ENCODE measurements around the gene ARL16.
A peak's percentile ranks its signal among the peaks of the same experiment; 100 is the strongest.

Gene ARL16

DNA sequence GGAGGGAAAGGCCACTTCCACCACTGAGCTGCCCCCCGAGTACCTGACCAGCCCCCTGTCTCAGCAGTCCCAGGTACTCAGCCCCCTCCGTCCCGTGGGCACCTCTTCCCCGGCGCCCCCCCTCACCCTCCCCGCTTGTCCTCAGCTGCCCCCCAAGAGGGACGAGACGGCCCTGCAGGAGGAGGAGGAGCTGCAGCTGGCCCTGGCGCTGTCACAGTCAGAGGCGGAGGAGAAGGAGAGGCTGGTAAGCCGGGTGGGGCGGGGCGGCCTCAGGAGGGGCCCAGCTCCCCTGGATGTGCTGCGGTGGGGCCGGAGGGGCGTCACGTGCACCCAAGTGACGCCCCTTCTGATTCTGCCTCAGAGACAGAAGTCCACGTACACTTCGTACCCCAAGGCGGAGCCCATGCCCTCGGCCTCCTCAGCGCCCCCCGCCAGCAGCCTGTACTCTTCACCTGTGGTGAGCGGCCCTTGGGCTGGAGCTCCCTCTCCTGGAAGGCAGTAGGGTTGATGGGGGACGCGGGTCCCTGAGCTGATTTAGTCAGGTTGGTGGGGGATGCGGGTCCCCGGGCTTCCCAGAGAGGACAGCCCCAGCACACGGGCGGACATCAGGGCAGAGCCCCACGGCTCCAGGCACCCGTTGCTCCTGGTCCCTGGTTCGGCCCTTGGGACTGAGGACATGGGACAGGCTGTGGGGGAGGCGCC lies 10.1 kb upstream of the ARL16 start:
- no peak overlapping the region for H3K14ac ChIP-seq (ENCODE audit: low read length in 2 of 2)
- no peak overlapping the region for H2BK12ac ChIP-seq (ENCODE audit: low read length in 2 of 2)
- H3K4ac ChIP-seq (ENCODE audit: low read depth in 1 of 2, low read length in 2 of 2): no peak overlapping the region
- H2BK15ac ChIP-seq (ENCODE audit: low read depth, poor library complexity, severe bottlenecking): no peak overlapping the region
- no peak overlapping the region for H2BK120ac ChIP-seq (ENCODE audit: low read depth, low read length)
- H2AFZ ChIP-seq (ENCODE audit: low read depth, low read length): no peak overlapping the region
- H3K36me3 ChIP-seq (ENCODE audit: control insufficient read depth in 1 of 2, insufficient read depth in 2 of 2, low read depth in 1 of 2, low read length in 2 of 2): peaks cover 96 to 99% of the 10 kb centered on the region in 2 experiments
- H2BK5ac ChIP-seq (ENCODE audit: low read depth, low read length, poor library complexity, severe bottlenecking): no peak overlapping the region
- 93% methylated on average over 29 of the region's 35 CpGs for WGBS
- H3K4me3 ChIP-seq (ENCODE audit: insufficient read depth in 1 of 2, low read depth in 1 of 2, low read length in 2 of 2): no peak overlapping the region
- H3K79me1 ChIP-seq (replicated peaks; ENCODE audit: low read length, poor library complexity, severe bottlenecking): peaks cover 34% of the 10 kb centered on the region
- no peak overlapping the region for H3K9ac ChIP-seq (ENCODE audit: low read length)
- no peak overlapping the region for H3K27ac ChIP-seq (ENCODE audit: low read length, poor library complexity, severe bottlenecking)
- no peak overlapping the region for H3K23ac ChIP-seq (ENCODE audit: low read length in 2 of 2)
- H3K9me3 ChIP-seq (ENCODE audit: control insufficient read depth, low read length): no peaks in the 10 kb centered on the region
- no peak overlapping the region for H4K8ac ChIP-seq (ENCODE audit: low read length)
- H3K4me2 ChIP-seq (ENCODE audit: low read length, poor library complexity, severe bottlenecking): no peak overlapping the region
- no peak for DNase-seq
- no peaks in the 10 kb centered on the region for H3K27me3 ChIP-seq (ENCODE audit: control insufficient read depth in 1 of 2, insufficient read depth in 1 of 2, low read length in 2 of 2)
- no peak overlapping the region for H4K91ac ChIP-seq (ENCODE audit: low read length)
- no peak overlapping the region for H2AK5ac ChIP-seq (ENCODE audit: low read length, severe bottlenecking)
- peaks cover 6% of the 10 kb centered on the region for H3K4me1 ChIP-seq (ENCODE audit: control insufficient read depth, insufficient read depth, low read depth, low read length)
- H3K18ac ChIP-seq (ENCODE audit: low read depth in 1 of 2, low read length in 2 of 2): no peak overlapping the region

DNA sequence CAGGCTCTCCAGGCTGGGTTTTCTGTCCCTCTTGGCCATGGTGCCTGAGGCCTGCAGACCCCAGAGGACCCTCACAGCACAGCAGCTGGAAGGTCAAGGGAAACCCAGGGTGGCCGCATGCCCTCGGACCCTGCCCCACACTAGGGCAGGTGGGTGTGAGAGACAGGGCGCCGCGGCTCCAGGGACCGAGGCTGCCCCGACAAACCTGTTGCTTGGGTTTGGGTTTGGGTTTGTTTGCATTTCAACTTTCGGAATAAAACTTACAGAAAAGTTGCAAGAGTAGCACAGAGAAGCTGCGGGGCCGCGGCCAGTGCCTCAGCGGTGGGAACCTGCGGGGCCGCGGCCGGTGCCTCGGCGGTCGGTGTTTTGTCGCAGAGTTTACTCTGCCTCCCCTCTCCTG lies 8.0 kb upstream of the ARL16 start:
- Histone ChIP-seq H2AFZ (ENCODE audit: low read depth, low read length) (no peak overlapping the region), H2BK5ac (ENCODE audit: low read depth, low read length, poor library complexity, severe bottlenecking) (no peak overlapping the region)
- 98% methylated on average over 20 of the region's 20 CpGs for WGBS

GRCh38 chr17:81691196-81691595 lies 7.6 kb upstream of the ARL16 start:
- peaks cover 10% of the 10 kb centered on the region for H3K4me1 ChIP-seq (ENCODE audit: control insufficient read depth, insufficient read depth, low read depth, low read length)
- H3K27ac ChIP-seq (ENCODE audit: low read length, poor library complexity, severe bottlenecking): no peak overlapping the region
- no peak overlapping the region for H3K4me2 ChIP-seq (ENCODE audit: low read length, poor library complexity, severe bottlenecking)
- no peaks in the 10 kb centered on the region for H3K9me3 ChIP-seq (ENCODE audit: control insufficient read depth, low read length)
- H3K36me3 ChIP-seq (ENCODE audit: control insufficient read depth in 1 of 2, insufficient read depth in 2 of 2, low read depth in 1 of 2, low read length in 2 of 2): peaks cover 96 to 99% of the 10 kb centered on the region in 2 experiments
- H3K4me3 ChIP-seq (ENCODE audit: insufficient read depth in 1 of 2, low read depth in 1 of 2, low read length in 2 of 2): no peak overlapping the region
- no peak overlapping the region for H2AK5ac ChIP-seq (ENCODE audit: low read length, severe bottlenecking)
- no peak overlapping the region for H3K18ac ChIP-seq (ENCODE audit: low read depth in 1 of 2, low read length in 2 of 2)
- no peak overlapping the region for H3K9ac ChIP-seq (ENCODE audit: low read length)
- H4K8ac ChIP-seq (ENCODE audit: low read length): no peak overlapping the region
- no peak overlapping the region for H4K91ac ChIP-seq (ENCODE audit: low read length)
- H2AFZ ChIP-seq (ENCODE audit: low read depth, low read length): no peak overlapping the region
- H2BK120ac ChIP-seq (ENCODE audit: low read depth, low read length): no peak overlapping the region
- H3K4ac ChIP-seq (ENCODE audit: low read depth in 1 of 2, low read length in 2 of 2): peak overlapping the region in 1 of 2 experiments; percentile 5
- 99% methylated on average over 18 of the region's 18 CpGs for WGBS
- H3K27me3 ChIP-seq (ENCODE audit: control insufficient read depth in 1 of 2, insufficient read depth in 1 of 2, low read length in 2 of 2): no peaks in the 10 kb centered on the region
- no peak overlapping the region for H3K23ac ChIP-seq (ENCODE audit: low read length in 2 of 2)
- DNase-seq: no peak
- no peak overlapping the region for H2BK12ac ChIP-seq (ENCODE audit: low read length in 2 of 2)
- peaks cover 34% of the 10 kb centered on the region for H3K79me1 ChIP-seq (replicated peaks; ENCODE audit: low read length, poor library complexity, severe bottlenecking)
- H2BK15ac ChIP-seq (ENCODE audit: low read depth, poor library complexity, severe bottlenecking): no peak overlapping the region
- no peak overlapping the region for H3K14ac ChIP-seq (ENCODE audit: low read length in 2 of 2)
- H2BK5ac ChIP-seq (ENCODE audit: low read depth, low read length, poor library complexity, severe bottlenecking): no peak overlapping the region

More for the DNA sequence above, 8.0 kb upstream of the ARL16 start:
- Histone ChIP-seq H3K23ac (ENCODE audit: low read length in 2 of 2) (no peak overlapping the region), H3K4ac (ENCODE audit: low read depth in 1 of 2, low read length in 2 of 2) (peak overlapping the region in 1 of 2 experiments; percentile 5), H3K18ac (ENCODE audit: low read depth in 1 of 2, low read length in 2 of 2) (no peak overlapping the region), H2BK15ac (ENCODE audit: low read depth, poor library complexity, severe bottlenecking) (no peak overlapping the region), H3K14ac (ENCODE audit: low read length in 2 of 2) (no peak overlapping the region), H4K91ac (ENCODE audit: low read length) (no peak overlapping the region), H3K27ac (ENCODE audit: low read length, poor library complexity, severe bottlenecking) (no peak overlapping the region), H4K8ac (ENCODE audit: low read length) (no peak overlapping the region), H3K9ac (ENCODE audit: low read length) (no peak overlapping the region), H3K27me3 (ENCODE audit: control insufficient read depth in 1 of 2, insufficient read depth in 1 of 2, low read length in 2 of 2) (no peaks in the 10 kb centered on the region), H2BK120ac (ENCODE audit: low read depth, low read length) (no peak overlapping the region), H3K4me2 (ENCODE audit: low read length, poor library complexity, severe bottlenecking) (no peak overlapping the region), H2AK5ac (ENCODE audit: low read length, severe bottlenecking) (no peak overlapping the region), H3K36me3 (ENCODE audit: control insufficient read depth in 1 of 2, insufficient read depth in 2 of 2, low read depth in 1 of 2, low read length in 2 of 2) (peaks cover 96 to 99% of the 10 kb centered on the region in 2 experiments), H3K9me3 (ENCODE audit: control insufficient read depth, low read length) (no peaks in the 10 kb centered on the region), H3K79me1 (replicated peaks; ENCODE audit: low read length, poor library complexity, severe bottlenecking) (peaks cover 37% of the 10 kb centered on the region), H3K4me3 (ENCODE audit: insufficient read depth in 1 of 2, low read depth in 1 of 2, low read length in 2 of 2) (no peak overlapping the region), H3K4me1 (ENCODE audit: control insufficient read depth, insufficient read depth, low read depth, low read length) (peaks cover 7% of the 10 kb centered on the region), H2BK12ac (ENCODE audit: low read length in 2 of 2) (no peak overlapping the region)
- no peak for DNase-seq

DNA sequence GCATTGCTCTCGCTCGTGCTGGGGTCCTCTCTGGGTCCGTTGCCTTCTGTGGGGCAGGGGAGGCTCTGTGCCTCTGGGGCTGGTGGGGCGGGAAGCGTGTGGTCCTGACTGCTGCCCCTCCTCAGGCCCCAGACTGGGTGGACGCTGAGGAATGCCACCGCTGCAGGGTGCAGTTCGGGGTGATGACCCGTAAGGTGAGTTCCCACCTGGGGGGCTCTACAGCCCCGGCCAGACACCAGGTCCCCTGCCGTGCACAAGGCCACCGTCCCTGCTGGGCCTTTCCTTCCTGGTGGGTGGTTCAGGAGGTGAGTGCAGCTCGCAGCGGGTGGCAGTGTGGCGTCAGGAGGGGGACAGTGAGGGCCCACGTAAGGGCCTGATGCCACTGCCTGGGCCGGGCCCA lies 7.0 kb upstream of the ARL16 start:
- no peak overlapping the region for H3K27ac ChIP-seq (ENCODE audit: low read length, poor library complexity, severe bottlenecking)
- H4K8ac ChIP-seq (ENCODE audit: low read length): no peak overlapping the region
- no peaks in the 10 kb centered on the region for H3K9me3 ChIP-seq (ENCODE audit: control insufficient read depth, low read length)
- no peak overlapping the region for H2BK5ac ChIP-seq (ENCODE audit: low read depth, low read length, poor library complexity, severe bottlenecking)
- peaks cover 32% of the 10 kb centered on the region for H3K79me1 ChIP-seq (replicated peaks; ENCODE audit: low read length, poor library complexity, severe bottlenecking)
- no peak overlapping the region for H3K4me3 ChIP-seq (ENCODE audit: insufficient read depth in 1 of 2, low read depth in 1 of 2, low read length in 2 of 2)
- H3K4me2 ChIP-seq (ENCODE audit: low read length, poor library complexity, severe bottlenecking): no peak overlapping the region
- H3K27me3 ChIP-seq (ENCODE audit: control insufficient read depth in 1 of 2, insufficient read depth in 1 of 2, low read length in 2 of 2): no peaks in the 10 kb centered on the region
- H3K36me3 ChIP-seq (ENCODE audit: control insufficient read depth in 1 of 2, insufficient read depth in 2 of 2, low read depth in 1 of 2, low read length in 2 of 2): peaks cover 96 to 97% of the 10 kb centered on the region in 2 experiments
- no peak overlapping the region for H3K23ac ChIP-seq (ENCODE audit: low read length in 2 of 2)
- no peak for DNase-seq
- no peak overlapping the region for H2AFZ ChIP-seq (ENCODE audit: low read depth, low read length)
- no peak overlapping the region for H2BK15ac ChIP-seq (ENCODE audit: low read depth, poor library complexity, severe bottlenecking)
- no peak overlapping the region for H4K91ac ChIP-seq (ENCODE audit: low read length)
- 98% methylated on average over 17 of the region's 17 CpGs for WGBS
- no peak overlapping the region for H3K4ac ChIP-seq (ENCODE audit: low read depth in 1 of 2, low read length in 2 of 2)
- no peak overlapping the region for H3K18ac ChIP-seq (ENCODE audit: low read depth in 1 of 2, low read length in 2 of 2)
- H3K4me1 ChIP-seq (ENCODE audit: control insufficient read depth, insufficient read depth, low read depth, low read length): peaks cover 13% of the 10 kb centered on the region
- no peak overlapping the region for H2BK12ac ChIP-seq (ENCODE audit: low read length in 2 of 2)
- no peak overlapping the region for H3K14ac ChIP-seq (ENCODE audit: low read length in 2 of 2)
- no peak overlapping the region for H3K9ac ChIP-seq (ENCODE audit: low read length)
- H2AK5ac ChIP-seq (ENCODE audit: low read length, severe bottlenecking): no peak overlapping the region
- H2BK120ac ChIP-seq (ENCODE audit: low read depth, low read length): no peak overlapping the region

All from mesenchymal stem cell (in vitro differentiated cells and primary cell).